ENCODE results near the gene ONECUT3.

GRCh38 chr19:1750343-1751021, 2.8 kb upstream of the ONECUT3 start:
- no peak for TF ChIP-seq EZH2 (optimal IDR thresholded peaks at IDR 0.05; ENCODE audit: low read depth, low read length)
- TF ChIP-seq, protein P1, sequence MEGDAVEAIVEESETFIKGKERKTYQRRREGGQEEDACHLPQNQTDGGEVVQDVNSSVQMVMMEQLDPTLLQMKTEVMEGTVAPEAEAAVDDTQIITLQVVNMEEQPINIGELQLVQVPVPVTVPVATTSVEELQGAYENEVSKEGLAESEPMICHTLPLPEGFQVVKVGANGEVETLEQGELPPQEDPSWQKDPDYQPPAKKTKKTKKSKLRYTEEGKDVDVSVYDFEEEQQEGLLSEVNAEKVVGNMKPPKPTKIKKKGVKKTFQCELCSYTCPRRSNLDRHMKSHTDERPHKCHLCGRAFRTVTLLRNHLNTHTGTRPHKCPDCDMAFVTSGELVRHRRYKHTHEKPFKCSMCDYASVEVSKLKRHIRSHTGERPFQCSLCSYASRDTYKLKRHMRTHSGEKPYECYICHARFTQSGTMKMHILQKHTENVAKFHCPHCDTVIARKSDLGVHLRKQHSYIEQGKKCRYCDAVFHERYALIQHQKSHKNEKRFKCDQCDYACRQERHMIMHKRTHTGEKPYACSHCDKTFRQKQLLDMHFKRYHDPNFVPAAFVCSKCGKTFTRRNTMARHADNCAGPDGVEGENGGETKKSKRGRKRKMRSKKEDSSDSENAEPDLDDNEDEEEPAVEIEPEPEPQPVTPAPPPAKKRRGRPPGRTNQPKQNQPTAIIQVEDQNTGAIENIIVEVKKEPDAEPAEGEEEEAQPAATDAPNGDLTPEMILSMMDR (IDR thresholded peaks at IDR 0.05; ENCODE audit: low read length) = no peak
